K562 (cell line): ENCODE results near the gene CELA3B. TPM values are rescaled to one million over a fixed set of nuclear protein-coding genes. Genes with fewer than 3 reads are reported as not detected.

Experiments
- CBX3 ChIP-seq, 2 experiments: IDR thresholded peaks; 1 replicate in 1 of 2; 2 replicates in 1 of 2; pipeline ENCODE4 v1.6.1; 2012; ENCODE audit warnings: inconsistent platforms in 2 of 2, low read length in 2 of 2, borderline replicate concordance in 1 of 2, control low read depth in 1 of 2
- CREBBP ChIP-seq: IDR thresholded peaks from one replicate; pipeline ENCODE4 v1.6.1; 2012; ENCODE audit warnings: low read depth, mild to moderate bottlenecking, control low read depth, inconsistent platforms, low read length
- MTA3 ChIP-seq: fragments of 450-650 bp; formaldehyde crosslinking; IDR thresholded peaks from 2 replicates; pipeline ENCODE4 v1.6.1; 2017; ENCODE audit warnings: mild to moderate bottlenecking, borderline replicate concordance
- PHF21A ChIP-seq: fragments of 450-650 bp; IDR thresholded peaks from 2 replicates; pipeline ENCODE4 v1.6.1; 2017; ENCODE audit warnings: low read depth, borderline replicate concordance
- PPARD ChIP-seq: fragments of 250-450 bp; sonication (Bioruptor Pico); IDR thresholded peaks from 2 replicates; pipeline ENCODE4 v1.8.0; 2022; ENCODE audit warnings: inconsistent platforms, mild to moderate bottlenecking, moderate library complexity
- RBM15 ChIP-seq: fragments of 200-400 bp; formaldehyde crosslinking; IDR thresholded peaks from 2 replicates; pipeline ENCODE4 v1.6.1; 2018; ENCODE audit warnings: mild to moderate bottlenecking, low read length, moderate library complexity; ENCODE audit not compliant: insufficient read depth
- RBM22 ChIP-seq: fragments of 200-400 bp; formaldehyde crosslinking; IDR thresholded peaks from 2 replicates; pipeline ENCODE4 v1.6.1; 2018; ENCODE audit warnings: low read length, low read depth; ENCODE audit not compliant: poor library complexity, severe bottlenecking
- RBM39 ChIP-seq: fragments of 200-400 bp; formaldehyde crosslinking; optimal IDR thresholded peaks from 2 replicates; pipeline ENCODE3; 2018; ENCODE audit warnings: low read depth, low read length
- SETDB1 ChIP-seq: IDR thresholded peaks from one replicate; pipeline ENCODE4 v1.6.1; 2012; ENCODE audit warnings: low read length, control low read depth, inconsistent platforms
- TAF1 ChIP-seq: IDR thresholded peaks from 2 replicates; pipeline ENCODE4 v1.6.1; 2011; ENCODE audit warnings: mild to moderate bottlenecking, low read length, moderate library complexity; ENCODE audit not compliant: insufficient read depth, control insufficient read depth, severe bottlenecking; ENCODE audit errors: extremely low read depth
- TAF7 ChIP-seq: fragments of 450-650 bp; IDR thresholded peaks from 2 replicates; pipeline ENCODE4 v1.6.1; 2016; ENCODE audit warnings: missing genetic modification characterization, missing compliant biosample characterization
- U2AF2 ChIP-seq: fragments of 200-400 bp; formaldehyde crosslinking; optimal IDR thresholded peaks from 2 replicates; pipeline ENCODE3; 2017; ENCODE audit warnings: low read depth, mild to moderate bottlenecking, low read length
- ZFP1 ChIP-seq: fragments of 450-650 bp; formaldehyde crosslinking; IDR thresholded peaks from 2 replicates; pipeline ENCODE4 v1.4.0; 2020; ENCODE audit warnings: mild to moderate bottlenecking, mixed read lengths
- ZNF134 ChIP-seq: fragments of 250-450 bp; sonication (Bioruptor Pico); conservative IDR thresholded peaks from 2 replicates; pipeline ENCODE4 v1.4.0; 2020
- ZNF232 ChIP-seq: sonication (generic); formaldehyde crosslinking; IDR thresholded peaks from 2 replicates; pipeline ENCODE4 v1.8.0; 2022; ENCODE audit warnings: mild to moderate bottlenecking, missing genetic modification reagents
- polyA plus RNA-seq, 8 experiments: library from polyadenylated mRNA; depleted of rRNA in 4 of 8; stranded (reverse) in 5 of 8; unstranded in 3 of 8; fragments of >200 nt; fragmentation: Nextera tagmentation in 2 of 8; fragmentation: Illumina TruSeq in 1 of 8; extraction: Ambion mirVana in 2 of 8; extraction: Trizol in 1 of 8; gene quantifications; 2 replicates each; pipeline versions ENCODE4 v1.2.1 to v1.2.3, GENCODE V29; 2011 to 2014; ENCODE audit warnings: inconsistent platforms in 1 of 8, missing spikeins in 1 of 8
- total RNA-seq, 7 experiments: library from RNA; depleted of rRNA in 6 of 7; stranded (reverse); fragments of >200 nt in 6 of 7; fragmentation: Illumina TruSeq in 2 of 7; extraction: Trizol in 2 of 7; gene quantifications; 2 replicates each; pipeline versions ENCODE4 v1.2.1 to v1.2.3, GENCODE V29; 2011 to 2021; ENCODE audit warnings: low replicate concordance in 1 of 7
- TF ChIP-seq, protein P1 (sequence below): fragments of 450-650 bp; IDR thresholded peaks from 2 replicates; pipeline ENCODE4 v1.6.1; 2016; ENCODE audit warnings: mild to moderate bottlenecking
- TF ChIP-seq, protein P2 (sequence below): fragments of 450-650 bp; IDR thresholded peaks from 2 replicates; pipeline ENCODE4 v1.6.1; 2017; ENCODE audit warnings: antibody characterized with exemption, mild to moderate bottlenecking
- TF ChIP-seq, protein P3 (sequence below): IDR thresholded peaks from 2 replicates; pipeline ENCODE4 v1.6.1; 2011; ENCODE audit warnings: borderline replicate concordance, low read depth, mild to moderate bottlenecking, moderate library complexity, low read length; ENCODE audit not compliant: insufficient read depth, poor library complexity, severe bottlenecking
- TF ChIP-seq, protein P4 (sequence below): fragments of 250-450 bp; sonication (Bioruptor Pico); IDR thresholded peaks from 2 replicates; pipeline ENCODE4 v1.8.0; 2021; ENCODE audit warnings: moderate library complexity, mild to moderate bottlenecking, inconsistent platforms

The CELA3B gene
- total and polyA plus RNA-seq, 9 of the 15 experiments (the other 6 are each of a cell fraction or from before 2014, with no cell fraction given), result 3.1 TPM; not detected in 8

DNA sequence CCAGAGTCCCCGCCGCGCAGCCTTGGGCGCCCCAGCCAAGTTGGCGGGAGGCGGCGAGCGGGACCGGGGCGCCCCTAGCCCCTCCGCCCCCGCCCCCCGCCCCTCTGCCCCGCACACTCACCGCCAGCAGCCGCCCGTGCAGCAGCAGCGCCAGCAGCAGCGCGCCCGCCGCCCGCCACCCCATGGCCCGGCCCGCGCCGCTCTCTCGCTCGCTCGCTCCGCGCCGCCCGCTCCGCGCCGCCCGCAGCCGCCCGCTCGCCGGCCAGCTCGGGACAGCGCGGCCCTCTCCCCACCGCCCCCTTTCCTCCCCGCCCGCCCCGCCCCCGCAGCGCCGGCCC, 39.8 kb upstream of the CELA3B start, which contains the start of gene HSPG2 (continued):
- TF ChIP-seq, protein P1, sequence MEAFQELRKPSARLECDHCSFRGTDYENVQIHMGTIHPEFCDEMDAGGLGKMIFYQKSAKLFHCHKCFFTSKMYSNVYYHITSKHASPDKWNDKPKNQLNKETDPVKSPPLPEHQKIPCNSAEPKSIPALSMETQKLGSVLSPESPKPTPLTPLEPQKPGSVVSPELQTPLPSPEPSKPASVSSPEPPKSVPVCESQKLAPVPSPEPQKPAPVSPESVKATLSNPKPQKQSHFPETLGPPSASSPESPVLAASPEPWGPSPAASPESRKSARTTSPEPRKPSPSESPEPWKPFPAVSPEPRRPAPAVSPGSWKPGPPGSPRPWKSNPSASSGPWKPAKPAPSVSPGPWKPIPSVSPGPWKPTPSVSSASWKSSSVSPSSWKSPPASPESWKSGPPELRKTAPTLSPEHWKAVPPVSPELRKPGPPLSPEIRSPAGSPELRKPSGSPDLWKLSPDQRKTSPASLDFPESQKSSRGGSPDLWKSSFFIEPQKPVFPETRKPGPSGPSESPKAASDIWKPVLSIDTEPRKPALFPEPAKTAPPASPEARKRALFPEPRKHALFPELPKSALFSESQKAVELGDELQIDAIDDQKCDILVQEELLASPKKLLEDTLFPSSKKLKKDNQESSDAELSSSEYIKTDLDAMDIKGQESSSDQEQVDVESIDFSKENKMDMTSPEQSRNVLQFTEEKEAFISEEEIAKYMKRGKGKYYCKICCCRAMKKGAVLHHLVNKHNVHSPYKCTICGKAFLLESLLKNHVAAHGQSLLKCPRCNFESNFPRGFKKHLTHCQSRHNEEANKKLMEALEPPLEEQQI, result no peak
- TF ChIP-seq PHF21A (no peak), TAF1 (peak; percentile 15), CBX3 (IDR thresholded peaks at IDR 0.05; ENCODE audit: borderline replicate concordance in 1 of 2, low read length in 2 of 2) (no peak), ZNF134 (no peak), RBM39 (no peak), TAF7 (tag) (no peak), ZNF232 (CRISPR knock-in tag) (no peak), RBM22 (no peak), U2AF2 (no peak), MTA3 (no peak), CREBBP (no peak), PPARD (CRISPR knock-in tag) (no peak), SETDB1 (no peak), ZFP1 (no peak), RBM15 (no peak)
- TF ChIP-seq, protein P2, sequence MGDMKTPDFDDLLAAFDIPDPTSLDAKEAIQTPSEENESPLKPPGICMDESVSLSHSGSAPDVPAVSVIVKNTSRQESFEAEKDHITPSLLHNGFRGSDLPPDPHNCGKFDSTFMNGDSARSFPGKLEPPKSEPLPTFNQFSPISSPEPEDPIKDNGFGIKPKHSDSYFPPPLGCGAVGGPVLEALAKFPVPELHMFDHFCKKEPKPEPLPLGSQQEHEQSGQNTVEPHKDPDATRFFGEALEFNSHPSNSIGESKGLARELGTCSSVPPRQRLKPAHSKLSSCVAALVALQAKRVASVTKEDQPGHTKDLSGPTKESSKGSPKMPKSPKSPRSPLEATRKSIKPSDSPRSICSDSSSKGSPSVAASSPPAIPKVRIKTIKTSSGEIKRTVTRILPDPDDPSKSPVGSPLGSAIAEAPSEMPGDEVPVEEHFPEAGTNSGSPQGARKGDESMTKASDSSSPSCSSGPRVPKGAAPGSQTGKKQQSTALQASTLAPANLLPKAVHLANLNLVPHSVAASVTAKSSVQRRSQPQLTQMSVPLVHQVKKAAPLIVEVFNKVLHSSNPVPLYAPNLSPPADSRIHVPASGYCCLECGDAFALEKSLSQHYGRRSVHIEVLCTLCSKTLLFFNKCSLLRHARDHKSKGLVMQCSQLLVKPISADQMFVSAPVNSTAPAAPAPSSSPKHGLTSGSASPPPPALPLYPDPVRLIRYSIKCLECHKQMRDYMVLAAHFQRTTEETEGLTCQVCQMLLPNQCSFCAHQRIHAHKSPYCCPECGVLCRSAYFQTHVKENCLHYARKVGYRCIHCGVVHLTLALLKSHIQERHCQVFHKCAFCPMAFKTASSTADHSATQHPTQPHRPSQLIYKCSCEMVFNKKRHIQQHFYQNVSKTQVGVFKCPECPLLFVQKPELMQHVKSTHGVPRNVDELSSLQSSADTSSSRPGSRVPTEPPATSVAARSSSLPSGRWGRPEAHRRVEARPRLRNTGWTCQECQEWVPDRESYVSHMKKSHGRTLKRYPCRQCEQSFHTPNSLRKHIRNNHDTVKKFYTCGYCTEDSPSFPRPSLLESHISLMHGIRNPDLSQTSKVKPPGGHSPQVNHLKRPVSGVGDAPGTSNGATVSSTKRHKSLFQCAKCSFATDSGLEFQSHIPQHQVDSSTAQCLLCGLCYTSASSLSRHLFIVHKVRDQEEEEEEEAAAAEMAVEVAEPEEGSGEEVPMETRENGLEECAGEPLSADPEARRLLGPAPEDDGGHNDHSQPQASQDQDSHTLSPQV, result no peak
- TF ChIP-seq, protein P3, sequence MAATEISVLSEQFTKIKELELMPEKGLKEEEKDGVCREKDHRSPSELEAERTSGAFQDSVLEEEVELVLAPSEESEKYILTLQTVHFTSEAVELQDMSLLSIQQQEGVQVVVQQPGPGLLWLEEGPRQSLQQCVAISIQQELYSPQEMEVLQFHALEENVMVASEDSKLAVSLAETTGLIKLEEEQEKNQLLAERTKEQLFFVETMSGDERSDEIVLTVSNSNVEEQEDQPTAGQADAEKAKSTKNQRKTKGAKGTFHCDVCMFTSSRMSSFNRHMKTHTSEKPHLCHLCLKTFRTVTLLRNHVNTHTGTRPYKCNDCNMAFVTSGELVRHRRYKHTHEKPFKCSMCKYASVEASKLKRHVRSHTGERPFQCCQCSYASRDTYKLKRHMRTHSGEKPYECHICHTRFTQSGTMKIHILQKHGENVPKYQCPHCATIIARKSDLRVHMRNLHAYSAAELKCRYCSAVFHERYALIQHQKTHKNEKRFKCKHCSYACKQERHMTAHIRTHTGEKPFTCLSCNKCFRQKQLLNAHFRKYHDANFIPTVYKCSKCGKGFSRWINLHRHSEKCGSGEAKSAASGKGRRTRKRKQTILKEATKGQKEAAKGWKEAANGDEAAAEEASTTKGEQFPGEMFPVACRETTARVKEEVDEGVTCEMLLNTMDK, result no peak
- TF ChIP-seq, protein P4, sequence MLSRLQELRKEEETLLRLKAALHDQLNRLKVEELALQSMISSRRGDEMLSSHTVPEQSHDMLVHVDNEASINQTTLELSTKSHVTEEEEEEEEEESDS (CRISPR knock-in tag), result no peak
